ENCODE data around the gene GAD1.

GAD1 gene

DNA sequence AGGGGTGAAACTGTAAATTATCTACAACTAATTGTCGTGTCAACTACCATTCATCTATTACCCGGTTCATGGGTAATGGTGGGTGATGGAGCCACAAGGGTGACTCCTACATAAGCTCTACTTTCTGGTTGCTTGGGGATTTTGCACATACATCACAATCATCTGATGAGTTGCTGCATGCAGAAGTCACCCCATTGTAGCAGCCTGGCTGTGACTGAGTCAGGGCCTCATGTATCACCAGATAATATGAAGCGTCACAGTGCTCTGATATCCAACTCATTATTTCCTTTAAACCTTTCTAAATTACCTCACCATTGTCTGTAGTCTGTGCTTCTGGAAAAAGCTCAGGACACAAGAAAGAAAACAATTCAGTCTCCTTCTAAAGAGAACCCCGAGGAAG lies 79.9 kb downstream of the GAD1 start:
- DNase-seq = no peak

DNA sequence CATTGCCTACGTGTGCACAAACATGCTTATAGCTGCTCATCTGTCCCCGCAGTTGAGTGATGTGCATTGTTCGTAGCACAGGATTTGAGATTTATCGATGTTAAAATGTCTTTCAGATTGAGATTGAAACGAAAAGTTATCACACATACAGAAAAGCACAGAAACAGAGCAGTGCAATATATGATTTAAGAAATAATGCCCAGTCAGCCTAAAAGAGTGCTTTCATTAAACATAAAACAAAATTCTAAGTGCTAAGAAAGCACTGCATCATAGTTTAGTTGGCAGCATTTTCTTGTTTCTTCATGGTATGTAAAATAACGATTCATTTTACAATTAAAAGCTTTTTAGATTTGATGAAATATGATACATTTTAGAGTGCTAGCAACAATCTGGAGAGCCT lies 80.4 kb downstream of the GAD1 start:
- no peak for DNase-seq

DNA sequence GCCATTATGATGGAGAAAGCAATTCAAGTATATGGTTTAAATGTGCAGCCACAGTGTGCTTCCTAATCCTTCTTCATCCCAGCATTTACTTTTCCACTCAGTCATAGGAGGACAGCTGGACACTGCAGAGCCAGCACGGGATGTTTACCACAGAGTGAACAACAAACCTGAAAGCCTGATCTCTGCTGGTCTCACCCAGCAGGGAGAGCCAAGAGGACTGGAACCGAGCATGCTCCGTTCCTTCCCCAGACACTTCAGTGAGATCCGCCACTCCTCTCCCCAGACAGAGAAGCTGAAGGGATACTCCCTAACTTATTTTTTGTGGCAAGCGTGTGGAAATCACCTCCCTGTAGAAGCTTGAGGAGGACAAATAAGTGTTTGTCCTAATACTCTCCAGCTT lies 89.2 kb downstream of the GAD1 start:
- DNase-seq = no peak

Data from right forelimb (tissue), 1 donor.